Right lobe of liver (tissue), 6 donors: ENCODE measurements around the gene AIFM3. TPM values are rescaled to one million over a fixed set of nuclear protein-coding genes. Genes with fewer than 3 reads are reported as not detected.

Experiments used
- ATAC-seq, 4 donors: fragments of 200-7000 bp; cut with Tn5 transposase; one replicate each; pipeline ENCODE4 v1.9.1; 2020; ENCODE audit warnings: mild to moderate bottlenecking in 4 of 4, moderate library complexity in 4 of 4
- DNase-seq, 3 donors: peaks; one replicate each; pipeline ENCODE4 v3.0.0-alpha.2; 2020
- H3K27ac ChIP-seq, 3 donors: fragments of 200-600 bp; one replicate each; pipeline ENCODE4 v1.8.0; 2022
- H3K27me3 ChIP-seq, 2 donors: fragments of 200-600 bp; one replicate each; pipeline ENCODE4 v1.8.0; 2022
- H3K36me3 ChIP-seq, 4 donors: fragments of 200-600 bp; sonication (generic) in 1 of 4; one replicate each; pipeline versions ENCODE4 v1.5.1 to v1.8.0; 2017 to 2022; ENCODE audit warnings: control low read depth in 1 of 4
- H3K4me1 ChIP-seq, 4 donors: fragments of 200-600 bp; sonication (generic) in 1 of 4; one replicate each; pipeline versions ENCODE4 v1.5.1 to v1.8.0; 2017 to 2022; ENCODE audit warnings: control low read depth in 1 of 4
- H3K4me3 ChIP-seq, 3 donors: fragments of 200-600 bp; one replicate each; pipeline ENCODE4 v1.8.0; 2022
- H3K9me3 ChIP-seq, 4 donors: fragments of 200-600 bp; sonication (generic) in 1 of 4; one replicate each; pipeline versions ENCODE4 v1.5.1 to v1.8.0; 2017 to 2022; ENCODE audit warnings: control low read depth in 1 of 4
- POLR2A ChIP-seq: fragments of 450-650 bp; IDR thresholded peaks from one replicate; pipeline ENCODE4 v1.6.1; 2017; ENCODE audit warnings: antibody characterized with exemption, mild to moderate bottlenecking
- WGBS: methylation state at CpG from one replicate; pipeline ENCODE4 v1.1.6; 2018; ENCODE audit warnings: low coverage, low lambda C conversion rate; ENCODE audit not compliant: insufficient coverage; ENCODE audit errors: missing lambda C conversion rate; 5-methylcytosine and 5-hydroxymethylcytosine counted together
- intact Hi-C, 2 donors: fragments of 100-400 bp; cut with DNase I; formaldehyde crosslinking; loops; one replicate each; pipeline versions ENCODE4 v1.11.2 to v1.14.1; 2022
- total RNA-seq, 6 experiments: library from RNA; depleted of rRNA in 2 of 6; stranded (reverse); fragments of >200 nt in 2 of 6; fragmentation: NEBNext Ultra II Directional in 3 of 6; extraction: Animal tissue kit (Norgen Biotek cat#: 25700) in 3 of 6; gene quantifications; one replicate each; pipeline versions ENCODE4 v1.1.0 to v1.2.4, GENCODE V29; 2016 to 2023
- TF ChIP-seq, protein P1 (sequence below), 4 donors: fragments of 200-600 bp in 3 of 4; fragments of 450-650 bp in 1 of 4; IDR thresholded peaks; one replicate each; pipeline versions ENCODE4 v1.5.1 to v1.8.0; 2016 to 2022; ENCODE audit warnings: antibody characterized with exemption in 4 of 4, mild to moderate bottlenecking in 2 of 4
- donor health status: DM: no; HTN: yes; CAD: no.
- donor health status: DM: no; HTN: no; CAD: no.
- donor health status: DM: no; HTN: no; CAD: no.
- donor health status: DM: no; HTN: yes; CAD: no.
- donor health status: DM: no; HTN: yes; CAD: no.

Gene AIFM3
- total RNA-seq, 6 experiments from 2014 or later = 0.37 to 1.4 (median 1.0) TPM

DNA sequence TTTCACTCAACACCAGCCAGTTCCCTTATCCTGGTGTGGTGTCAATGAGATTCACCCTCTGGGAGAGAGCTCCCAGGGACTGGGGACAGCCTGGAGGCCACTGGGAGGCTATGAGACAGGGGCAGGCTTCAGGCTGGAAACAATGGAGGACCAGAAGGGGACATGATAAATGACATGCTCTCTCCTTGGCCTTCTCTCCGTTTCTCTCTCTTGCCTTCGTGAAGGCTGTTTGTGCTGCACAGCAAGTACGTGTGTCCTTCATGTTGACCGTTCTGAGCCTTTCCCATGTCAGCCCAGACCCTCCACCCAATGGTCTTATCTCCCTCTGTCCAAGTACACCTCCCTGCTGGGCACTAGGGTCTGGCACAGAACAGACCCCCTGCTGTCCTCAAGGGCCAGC lies 13.5 kb downstream of the AIFM3 start:
- WGBS = 100% methylated on average over 4 of the region's 4 CpGs
- intact Hi-C loops = no loop called here

GRCh38 chr22:20980938-20981722 lies 14.1 kb downstream of the AIFM3 start:
- Histone ChIP-seq H3K27ac (peak overlapping the region; percentile 85 to 87 (median 87)), H3K9me3 (no peaks in the 10 kb centered on the region), H3K27me3 (no peaks in the 10 kb centered on the region), H3K36me3 (peaks cover 0 to 9% (median 0%) of the 10 kb centered on the region in 4 donors), H3K4me3 (peak overlapping the region; percentile 78 to 97 (median 96)), H3K4me1 (peaks cover 0 to 24% (median 5%) of the 10 kb centered on the region in 4 donors)
- WGBS = 40% methylated on average over 2 of the region's 10 CpGs
- TF ChIP-seq POLR2A = no peak
- TF ChIP-seq, protein P1, sequence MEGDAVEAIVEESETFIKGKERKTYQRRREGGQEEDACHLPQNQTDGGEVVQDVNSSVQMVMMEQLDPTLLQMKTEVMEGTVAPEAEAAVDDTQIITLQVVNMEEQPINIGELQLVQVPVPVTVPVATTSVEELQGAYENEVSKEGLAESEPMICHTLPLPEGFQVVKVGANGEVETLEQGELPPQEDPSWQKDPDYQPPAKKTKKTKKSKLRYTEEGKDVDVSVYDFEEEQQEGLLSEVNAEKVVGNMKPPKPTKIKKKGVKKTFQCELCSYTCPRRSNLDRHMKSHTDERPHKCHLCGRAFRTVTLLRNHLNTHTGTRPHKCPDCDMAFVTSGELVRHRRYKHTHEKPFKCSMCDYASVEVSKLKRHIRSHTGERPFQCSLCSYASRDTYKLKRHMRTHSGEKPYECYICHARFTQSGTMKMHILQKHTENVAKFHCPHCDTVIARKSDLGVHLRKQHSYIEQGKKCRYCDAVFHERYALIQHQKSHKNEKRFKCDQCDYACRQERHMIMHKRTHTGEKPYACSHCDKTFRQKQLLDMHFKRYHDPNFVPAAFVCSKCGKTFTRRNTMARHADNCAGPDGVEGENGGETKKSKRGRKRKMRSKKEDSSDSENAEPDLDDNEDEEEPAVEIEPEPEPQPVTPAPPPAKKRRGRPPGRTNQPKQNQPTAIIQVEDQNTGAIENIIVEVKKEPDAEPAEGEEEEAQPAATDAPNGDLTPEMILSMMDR (IDR thresholded peaks at IDR 0.05) = no peak
- DNase-seq = no peak
- intact Hi-C loops = no loop called here
- ATAC-seq = no peak

More for the DNA sequence above, 13.5 kb downstream of the AIFM3 start:
- Histone ChIP-seq H3K4me3 (no peak overlapping the region), H3K36me3 (peaks cover 0 to 4% (median 0%) of the 10 kb centered on the region in 4 donors), H3K27ac (no peak overlapping the region), H3K9me3 (no peaks in the 10 kb centered on the region), H3K27me3 (no peaks in the 10 kb centered on the region), H3K4me1 (peaks cover 0 to 24% (median 5%) of the 10 kb centered on the region in 4 donors)
- DNase-seq (no peak), ATAC-seq (no peak)
- TF ChIP-seq POLR2A = no peak
- TF ChIP-seq, protein P1 (IDR thresholded peaks at IDR 0.05) = no peak

DNA sequence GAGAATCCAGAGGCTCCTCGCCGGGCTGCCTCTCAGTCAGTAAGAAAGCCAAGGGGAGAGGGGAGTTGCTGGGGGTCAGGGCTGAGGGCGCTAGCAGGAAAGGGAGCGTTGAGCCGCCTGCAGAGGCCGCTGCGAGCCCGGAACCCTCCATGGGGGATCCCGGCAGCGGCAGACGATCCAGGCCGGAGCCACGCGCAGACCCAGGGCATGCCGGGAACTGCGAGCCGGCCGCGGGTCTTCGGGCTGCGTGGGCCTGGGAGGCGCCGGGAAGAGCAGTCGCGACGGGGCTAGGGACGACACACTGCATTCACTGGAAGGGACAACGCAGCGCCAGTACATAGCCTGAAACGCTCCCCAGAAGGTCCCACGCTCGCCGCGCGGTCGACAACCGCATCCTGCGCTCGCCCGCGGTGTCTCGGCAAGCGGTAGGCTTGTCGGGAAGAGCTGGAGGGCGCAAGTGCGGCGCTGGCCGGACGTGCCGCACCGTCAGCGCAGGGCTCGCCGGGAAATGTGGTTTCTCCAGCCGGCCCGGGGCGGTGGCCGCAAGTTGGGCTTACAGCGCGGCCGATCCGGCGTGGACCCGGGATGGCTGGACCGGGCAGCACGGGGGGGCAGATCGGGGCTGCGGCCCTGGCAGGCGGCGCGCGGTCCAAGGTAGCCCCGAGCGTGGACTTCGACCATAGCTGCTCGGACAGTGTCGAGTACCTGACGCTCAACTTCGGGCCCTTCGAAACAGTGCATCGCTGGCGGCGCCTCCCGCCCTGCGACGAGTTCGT lies 14.9 kb downstream of the AIFM3 start, which contains the start of gene LZTR1:
Gene LZTR1, plus strand, starts transcription at position 511 of the 776 bp plus-strand sequence. Its CDS starts 75 bp downstream, at position 586.
- ATAC-seq = peak; percentile 86 to 89 (median 87)
- WGBS = 0% methylated on average over 10 of the region's 87 CpGs

DNA sequence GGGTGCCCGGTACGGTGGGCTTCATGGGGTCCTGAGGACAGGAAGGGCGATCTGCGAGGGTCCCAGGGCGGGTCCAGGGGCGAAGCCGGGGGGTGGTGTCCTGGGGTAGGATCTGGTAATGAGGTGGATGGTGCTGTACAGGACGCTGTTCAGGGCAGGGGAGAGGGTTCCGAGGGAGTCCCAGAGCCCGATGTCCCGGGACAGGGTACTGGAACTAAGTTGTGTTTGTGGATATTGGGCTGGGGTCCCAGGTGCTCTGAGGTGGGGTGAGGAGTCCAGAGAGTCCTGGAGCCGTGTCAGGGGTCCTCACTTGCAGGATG lies 15.5 kb downstream of the AIFM3 start:
- H3K4me3 ChIP-seq = peak overlapping the region; percentile 78 to 97 (median 96)
- DNase-seq = no peak
- H3K4me1 ChIP-seq = peaks cover 0 to 24% (median 5%) of the 10 kb centered on the region in 4 donors
- no peaks in the 10 kb centered on the region for H3K9me3 ChIP-seq
- peak overlapping the region; percentile 85 to 87 (median 87) for H3K27ac ChIP-seq
- 0% methylated on average over 10 of the region's 12 CpGs for WGBS
- intact Hi-C loops = no loop called here
- TF ChIP-seq POLR2A = no peak
- TF ChIP-seq, protein P1 (IDR thresholded peaks at IDR 0.05) = no peak
- ATAC-seq = peak; percentile 1 to 4 (median 3)
- H3K36me3 ChIP-seq = peaks cover 0 to 11% (median 2%) of the 10 kb centered on the region in 4 donors
- H3K27me3 ChIP-seq = no peaks in the 10 kb centered on the region

More for the DNA sequence above, 14.9 kb downstream of the AIFM3 start, which contains the start of gene LZTR1:
- intact Hi-C loops = no loop called here
- peaks cover 0 to 24% (median 5%) of the 10 kb centered on the region in 4 donors for H3K4me1 ChIP-seq
- peak within 1 kb of the TSS; percentile 78 to 97 (median 96) for H3K4me3 ChIP-seq
- H3K27me3 ChIP-seq = no peaks in the 10 kb centered on the region
- peak; percentile 91 to 93 (median 92) for DNase-seq
- TF ChIP-seq, protein P1 (IDR thresholded peaks at IDR 0.05) = peak; percentile 23 to 49 (median 48)
- TF ChIP-seq POLR2A = peak; percentile 85
- peak within 1 kb of the TSS; percentile 85 to 87 (median 87) for H3K27ac ChIP-seq
- H3K36me3 ChIP-seq = peaks cover 0 to 9% (median 2%) of the 10 kb centered on the region in 4 donors
- no peaks in the 10 kb centered on the region for H3K9me3 ChIP-seq
